ENCODE data around the gene ACAP2. TPM values are rescaled to one million over a fixed set of nuclear protein-coding genes. Genes with fewer than 3 reads are reported as not detected.
A peak's percentile ranks its signal among the peaks of the same experiment; 100 is the strongest.

ACAP2 gene
- total and polyA plus RNA-seq, 4 donors: 4.5 to 28.5 (median 23.3) TPM

DNA sequence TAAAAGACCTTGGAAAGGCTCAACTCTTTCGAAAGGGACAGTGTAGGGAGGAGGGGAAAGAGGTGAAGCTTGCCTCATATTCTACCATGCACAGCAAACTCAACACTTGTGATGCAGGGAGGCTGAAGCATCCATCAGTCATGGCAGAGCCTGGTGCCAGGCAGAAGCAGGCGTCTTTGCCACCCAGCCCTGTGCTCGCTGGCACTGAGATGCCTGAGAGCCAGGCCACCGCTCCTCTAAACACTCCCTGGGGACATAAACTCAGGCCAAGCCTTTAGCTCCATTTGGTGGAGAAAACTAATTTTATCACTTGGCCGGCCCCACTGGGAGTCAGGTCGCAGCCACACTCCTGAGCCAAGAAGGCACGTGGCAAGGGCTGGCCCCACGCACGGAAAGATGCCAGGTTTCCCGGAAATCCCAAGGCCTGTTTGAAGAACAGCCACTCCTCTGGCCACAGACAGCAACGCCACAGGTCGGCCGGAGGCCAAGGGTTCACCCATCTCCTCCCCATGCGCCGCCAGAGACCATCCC lies 202.6 kb downstream of the ACAP2 start:
- Histone ChIP-seq H3K9me3 (ENCODE audit: control insufficient read depth in 4 of 4, low read length in 3 of 4) (peaks cover 3 to 12% (median 7%) of the 10 kb centered on the region in 4 donors), H3K4me1 (ENCODE audit: control insufficient read depth in 4 of 4, insufficient read depth in 4 of 4, low read length in 3 of 4) (no peaks in the 10 kb centered on the region), H3K36me3 (ENCODE audit: control insufficient read depth in 4 of 4, insufficient read depth in 3 of 4, low read depth in 1 of 4, low read length in 3 of 4) (peaks cover 0 to 3% (median 0%) of the 10 kb centered on the region in 4 donors), H3K27ac (ENCODE audit: low read depth in 1 of 2, low read length in 2 of 2) (no peak overlapping the region), H3K27me3 (ENCODE audit: control insufficient read depth in 4 of 4, insufficient read depth in 4 of 4, low read length in 3 of 4) (no peaks in the 10 kb centered on the region), H3K4me3 (ENCODE audit: low read depth in 1 of 3, low read length in 3 of 3) (no peak overlapping the region), H3K9ac (ENCODE audit: low read depth in 1 of 2, low read length in 2 of 2) (no peak overlapping the region)
- DNase-seq (ENCODE audit: low spot score): no peak
- TF ChIP-seq NR2F2 (IDR thresholded peaks at IDR 0.05) (peak; percentile 29), GABPA (IDR thresholded peaks at IDR 0.05 in 1 of 2, conservative IDR thresholded peaks at IDR 0.05 in 1 of 2) (no peak), SP1 (IDR thresholded peaks at IDR 0.05) (no peak)
- 90% methylated on average over 15 of the region's 15 CpGs for WGBS

DNA sequence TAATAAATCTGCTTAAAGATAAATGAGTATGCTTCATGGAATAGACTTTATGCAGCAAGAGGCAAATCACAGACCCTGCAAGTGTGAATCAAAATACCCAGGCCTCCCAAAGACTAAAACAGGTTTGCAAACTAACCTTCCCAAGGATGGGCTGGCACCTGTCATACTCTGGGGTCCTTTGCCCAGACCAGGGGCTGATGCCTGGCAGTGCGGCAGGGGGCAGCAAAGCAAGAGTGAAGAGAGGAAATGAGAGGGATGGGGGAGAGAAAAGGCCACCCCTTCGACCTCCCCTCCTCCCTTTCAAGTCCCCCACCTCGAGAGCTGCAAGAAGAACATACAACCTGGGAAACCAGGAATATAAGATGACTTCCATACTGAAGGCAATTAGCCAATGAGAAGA lies 203.7 kb downstream of the ACAP2 start:
- TF ChIP-seq SP1 (IDR thresholded peaks at IDR 0.05) (no peak), FOXA1 (IDR thresholded peaks at IDR 0.05) (no peak), GABPA (IDR thresholded peaks at IDR 0.05 in 1 of 2, conservative IDR thresholded peaks at IDR 0.05 in 1 of 2) (no peak), FOXA2 (IDR thresholded peaks at IDR 0.05) (no peak), HNF4G (IDR thresholded peaks at IDR 0.05) (no peak), RXRA (IDR thresholded peaks at IDR 0.05) (no peak), EGR1 (IDR thresholded peaks at IDR 0.05; ENCODE audit: low read depth in 2 of 2) (no peak)
- TF ChIP-seq, protein P1, sequence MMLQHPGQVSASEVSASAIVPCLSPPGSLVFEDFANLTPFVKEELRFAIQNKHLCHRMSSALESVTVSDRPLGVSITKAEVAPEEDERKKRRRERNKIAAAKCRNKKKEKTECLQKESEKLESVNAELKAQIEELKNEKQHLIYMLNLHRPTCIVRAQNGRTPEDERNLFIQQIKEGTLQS (IDR thresholded peaks at IDR 0.05): no peak
- TF ChIP-seq, protein P2, sequence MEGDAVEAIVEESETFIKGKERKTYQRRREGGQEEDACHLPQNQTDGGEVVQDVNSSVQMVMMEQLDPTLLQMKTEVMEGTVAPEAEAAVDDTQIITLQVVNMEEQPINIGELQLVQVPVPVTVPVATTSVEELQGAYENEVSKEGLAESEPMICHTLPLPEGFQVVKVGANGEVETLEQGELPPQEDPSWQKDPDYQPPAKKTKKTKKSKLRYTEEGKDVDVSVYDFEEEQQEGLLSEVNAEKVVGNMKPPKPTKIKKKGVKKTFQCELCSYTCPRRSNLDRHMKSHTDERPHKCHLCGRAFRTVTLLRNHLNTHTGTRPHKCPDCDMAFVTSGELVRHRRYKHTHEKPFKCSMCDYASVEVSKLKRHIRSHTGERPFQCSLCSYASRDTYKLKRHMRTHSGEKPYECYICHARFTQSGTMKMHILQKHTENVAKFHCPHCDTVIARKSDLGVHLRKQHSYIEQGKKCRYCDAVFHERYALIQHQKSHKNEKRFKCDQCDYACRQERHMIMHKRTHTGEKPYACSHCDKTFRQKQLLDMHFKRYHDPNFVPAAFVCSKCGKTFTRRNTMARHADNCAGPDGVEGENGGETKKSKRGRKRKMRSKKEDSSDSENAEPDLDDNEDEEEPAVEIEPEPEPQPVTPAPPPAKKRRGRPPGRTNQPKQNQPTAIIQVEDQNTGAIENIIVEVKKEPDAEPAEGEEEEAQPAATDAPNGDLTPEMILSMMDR (IDR thresholded peaks at IDR 0.05; ENCODE audit: low read depth, low read length, missing input control): no peak
- Histone ChIP-seq H3K27me3 (ENCODE audit: control insufficient read depth in 4 of 4, insufficient read depth in 4 of 4, low read length in 3 of 4) (no peaks in the 10 kb centered on the region), H3K4me3 (ENCODE audit: low read depth in 1 of 3, low read length in 3 of 3) (no peak overlapping the region), H3K36me3 (ENCODE audit: control insufficient read depth in 4 of 4, insufficient read depth in 3 of 4, low read depth in 1 of 4, low read length in 3 of 4) (peaks cover 0 to 3% (median 0%) of the 10 kb centered on the region in 4 donors), H3K9me3 (ENCODE audit: control insufficient read depth in 4 of 4, low read length in 3 of 4) (peaks cover 3 to 12% (median 7%) of the 10 kb centered on the region in 4 donors), H3K27ac (ENCODE audit: low read depth in 1 of 2, low read length in 2 of 2) (peak overlapping the region in 1 of 2 donors; percentile 16), H3K4me1 (ENCODE audit: control insufficient read depth in 4 of 4, insufficient read depth in 4 of 4, low read length in 3 of 4) (no peaks in the 10 kb centered on the region), H3K9ac (ENCODE audit: low read depth in 1 of 2, low read length in 2 of 2) (no peak overlapping the region)
- DNase-seq (ENCODE audit: low spot score): no peak
- whole genome bisulfite sequencing: 88% methylated on average over 3 of the region's 3 CpGs

DNA sequence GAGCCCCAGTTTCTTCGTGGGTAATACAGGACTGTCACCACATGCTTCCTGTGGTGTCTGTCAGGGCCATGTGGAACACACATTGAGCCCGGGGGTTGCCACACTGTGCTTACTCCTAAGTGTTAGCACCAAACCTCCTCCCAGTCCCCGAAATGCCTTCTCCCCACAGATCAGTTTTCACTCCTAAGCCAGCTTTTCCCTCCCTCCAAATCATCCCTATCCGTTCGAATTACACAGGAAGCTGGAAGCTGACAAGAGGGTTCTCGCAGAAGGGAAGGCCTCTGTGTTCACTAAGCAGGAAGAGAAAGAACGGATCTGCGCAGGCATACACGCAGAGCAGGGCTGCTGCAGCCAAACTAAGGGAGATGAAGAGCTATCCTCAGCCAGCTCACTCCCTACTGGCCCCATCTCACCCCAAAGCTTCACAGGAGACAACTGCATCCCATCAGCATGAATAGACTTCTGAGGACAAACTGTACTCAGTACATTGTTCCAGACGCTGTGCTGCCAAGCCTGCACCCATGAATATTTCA lies 204.2 kb downstream of the ACAP2 start:
- Histone ChIP-seq H3K36me3 (ENCODE audit: control insufficient read depth in 4 of 4, insufficient read depth in 3 of 4, low read depth in 1 of 4, low read length in 3 of 4) (peaks cover 0 to 3% (median 0%) of the 10 kb centered on the region in 4 donors), H3K27me3 (ENCODE audit: control insufficient read depth in 4 of 4, insufficient read depth in 4 of 4, low read length in 3 of 4) (no peaks in the 10 kb centered on the region), H3K4me3 (ENCODE audit: low read depth in 1 of 3, low read length in 3 of 3) (no peak overlapping the region), H3K9ac (ENCODE audit: low read depth in 1 of 2, low read length in 2 of 2) (no peak overlapping the region), H3K27ac (ENCODE audit: low read depth in 1 of 2, low read length in 2 of 2) (peak overlapping the region; percentile 2 to 17), H3K9me3 (ENCODE audit: control insufficient read depth in 4 of 4, low read length in 3 of 4) (peaks cover 3 to 12% (median 7%) of the 10 kb centered on the region in 4 donors), H3K4me1 (ENCODE audit: control insufficient read depth in 4 of 4, insufficient read depth in 4 of 4, low read length in 3 of 4) (no peaks in the 10 kb centered on the region)
- DNase-seq (ENCODE audit: low spot score): peak; percentile 26
- WGBS: 75% methylated on average over 10 of the region's 10 CpGs
- TF ChIP-seq, protein P3, sequence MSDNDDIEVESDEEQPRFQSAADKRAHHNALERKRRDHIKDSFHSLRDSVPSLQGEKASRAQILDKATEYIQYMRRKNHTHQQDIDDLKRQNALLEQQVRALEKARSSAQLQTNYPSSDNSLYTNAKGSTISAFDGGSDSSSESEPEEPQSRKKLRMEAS (IDR thresholded peaks at IDR 0.05): no peak
- TF ChIP-seq, protein P1 (IDR thresholded peaks at IDR 0.05): no peak
- TF ChIP-seq, protein P4, sequence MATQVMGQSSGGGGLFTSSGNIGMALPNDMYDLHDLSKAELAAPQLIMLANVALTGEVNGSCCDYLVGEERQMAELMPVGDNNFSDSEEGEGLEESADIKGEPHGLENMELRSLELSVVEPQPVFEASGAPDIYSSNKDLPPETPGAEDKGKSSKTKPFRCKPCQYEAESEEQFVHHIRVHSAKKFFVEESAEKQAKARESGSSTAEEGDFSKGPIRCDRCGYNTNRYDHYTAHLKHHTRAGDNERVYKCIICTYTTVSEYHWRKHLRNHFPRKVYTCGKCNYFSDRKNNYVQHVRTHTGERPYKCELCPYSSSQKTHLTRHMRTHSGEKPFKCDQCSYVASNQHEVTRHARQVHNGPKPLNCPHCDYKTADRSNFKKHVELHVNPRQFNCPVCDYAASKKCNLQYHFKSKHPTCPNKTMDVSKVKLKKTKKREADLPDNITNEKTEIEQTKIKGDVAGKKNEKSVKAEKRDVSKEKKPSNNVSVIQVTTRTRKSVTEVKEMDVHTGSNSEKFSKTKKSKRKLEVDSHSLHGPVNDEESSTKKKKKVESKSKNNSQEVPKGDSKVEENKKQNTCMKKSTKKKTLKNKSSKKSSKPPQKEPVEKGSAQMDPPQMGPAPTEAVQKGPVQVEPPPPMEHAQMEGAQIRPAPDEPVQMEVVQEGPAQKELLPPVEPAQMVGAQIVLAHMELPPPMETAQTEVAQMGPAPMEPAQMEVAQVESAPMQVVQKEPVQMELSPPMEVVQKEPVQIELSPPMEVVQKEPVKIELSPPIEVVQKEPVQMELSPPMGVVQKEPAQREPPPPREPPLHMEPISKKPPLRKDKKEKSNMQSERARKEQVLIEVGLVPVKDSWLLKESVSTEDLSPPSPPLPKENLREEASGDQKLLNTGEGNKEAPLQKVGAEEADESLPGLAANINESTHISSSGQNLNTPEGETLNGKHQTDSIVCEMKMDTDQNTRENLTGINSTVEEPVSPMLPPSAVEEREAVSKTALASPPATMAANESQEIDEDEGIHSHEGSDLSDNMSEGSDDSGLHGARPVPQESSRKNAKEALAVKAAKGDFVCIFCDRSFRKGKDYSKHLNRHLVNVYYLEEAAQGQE (IDR thresholded peaks at IDR 0.05): no peak
- TF ChIP-seq, protein P5, sequence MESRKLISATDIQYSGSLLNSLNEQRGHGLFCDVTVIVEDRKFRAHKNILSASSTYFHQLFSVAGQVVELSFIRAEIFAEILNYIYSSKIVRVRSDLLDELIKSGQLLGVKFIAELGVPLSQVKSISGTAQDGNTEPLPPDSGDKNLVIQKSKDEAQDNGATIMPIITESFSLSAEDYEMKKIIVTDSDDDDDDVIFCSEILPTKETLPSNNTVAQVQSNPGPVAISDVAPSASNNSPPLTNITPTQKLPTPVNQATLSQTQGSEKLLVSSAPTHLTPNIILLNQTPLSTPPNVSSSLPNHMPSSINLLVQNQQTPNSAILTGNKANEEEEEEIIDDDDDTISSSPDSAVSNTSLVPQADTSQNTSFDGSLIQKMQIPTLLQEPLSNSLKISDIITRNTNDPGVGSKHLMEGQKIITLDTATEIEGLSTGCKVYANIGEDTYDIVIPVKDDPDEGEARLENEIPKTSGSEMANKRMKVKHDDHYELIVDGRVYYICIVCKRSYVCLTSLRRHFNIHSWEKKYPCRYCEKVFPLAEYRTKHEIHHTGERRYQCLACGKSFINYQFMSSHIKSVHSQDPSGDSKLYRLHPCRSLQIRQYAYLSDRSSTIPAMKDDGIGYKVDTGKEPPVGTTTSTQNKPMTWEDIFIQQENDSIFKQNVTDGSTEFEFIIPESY (IDR thresholded peaks at IDR 0.05): no peak
- TF ChIP-seq NR2F2 (IDR thresholded peaks at IDR 0.05) (peak; percentile 81), SP1 (IDR thresholded peaks at IDR 0.05) (peak; percentile 70), YY1 (IDR thresholded peaks at IDR 0.05) (no peak), GABPA (IDR thresholded peaks at IDR 0.05 in 1 of 2, conservative IDR thresholded peaks at IDR 0.05 in 1 of 2) (no peak), TAF1 (conservative IDR thresholded peaks at IDR 0.05) (no peak), JUND (IDR thresholded peaks at IDR 0.05) (no peak)
- TF ChIP-seq, protein P2 (IDR thresholded peaks at IDR 0.05; ENCODE audit: low read depth, low read length, missing input control): no peak

Measured in liver (tissue), 9 donors.